Mucosa of descending colon (tissue), 3 donors: ENCODE data around the gene UBR2. TPM values are rescaled to one million over a fixed set of nuclear protein-coding genes. Genes with fewer than 3 reads are reported as not detected.

Experiments used
- ATAC-seq: fragments of 200-7000 bp; cut with Tn5 transposase; one replicate; pipeline ENCODE4 v1.9.1; 2020; ENCODE audit warnings: mild to moderate bottlenecking, moderate library complexity
- DNase-seq, 3 donors: peaks; one replicate each; pipeline ENCODE4 v3.0.0-alpha.2; 2020
- H3K36me3 ChIP-seq: fragments of 200-600 bp; one replicate; pipeline ENCODE4 v1.8.0; 2021; ENCODE audit warnings: low read depth, mild to moderate bottlenecking
- H3K4me1 ChIP-seq: fragments of 200-600 bp; one replicate; pipeline ENCODE4 v1.8.0; 2021; ENCODE audit warnings: low read depth, mild to moderate bottlenecking
- H3K4me3 ChIP-seq: fragments of 200-600 bp; one replicate; pipeline ENCODE4 v1.8.0; 2021; ENCODE audit warnings: mild to moderate bottlenecking
- H3K9me3 ChIP-seq: fragments of 200-600 bp; one replicate; pipeline ENCODE4 v1.8.0; 2021; ENCODE audit warnings: mild to moderate bottlenecking
- intact Hi-C, 2 donors: fragments of 100-400 bp; cut with DNase I in 1 of 2; cut with micrococcal nuclease in 1 of 2; formaldehyde crosslinking; loops; one replicate each; pipeline versions ENCODE4 v1.11.0 to v1.11.1; 2022; cut with DNase I, micrococcal nuclease
- total RNA-seq, 3 donors: library from RNA; stranded (reverse); fragmentation: NEBNext Ultra II Directional in 2 of 3; extraction: Animal tissue kit (Norgen Biotek cat#: 25700) in 2 of 3; gene quantifications; one replicate each; pipeline versions ENCODE4 v1.2.1 to v1.2.4, GENCODE V29; 2021 to 2023
- TF ChIP-seq, protein P1 (sequence below): fragments of 200-600 bp; IDR thresholded peaks from one replicate; pipeline ENCODE4 v1.8.0; 2022; ENCODE audit warnings: antibody characterized with exemption, mild to moderate bottlenecking
- donor health status: DM: no; HTN: no; CAD: no; lungs with moderate emphysema.
- donor health status: DM: no; HTN: no; CAD: no.
- donor health status: DM: no; HTN: yes; CAD: no.

Gene UBR2
- total RNA-seq, 3 donors from 2014 or later = 41.2 to 53.1 (median 49.6) TPM

DNA sequence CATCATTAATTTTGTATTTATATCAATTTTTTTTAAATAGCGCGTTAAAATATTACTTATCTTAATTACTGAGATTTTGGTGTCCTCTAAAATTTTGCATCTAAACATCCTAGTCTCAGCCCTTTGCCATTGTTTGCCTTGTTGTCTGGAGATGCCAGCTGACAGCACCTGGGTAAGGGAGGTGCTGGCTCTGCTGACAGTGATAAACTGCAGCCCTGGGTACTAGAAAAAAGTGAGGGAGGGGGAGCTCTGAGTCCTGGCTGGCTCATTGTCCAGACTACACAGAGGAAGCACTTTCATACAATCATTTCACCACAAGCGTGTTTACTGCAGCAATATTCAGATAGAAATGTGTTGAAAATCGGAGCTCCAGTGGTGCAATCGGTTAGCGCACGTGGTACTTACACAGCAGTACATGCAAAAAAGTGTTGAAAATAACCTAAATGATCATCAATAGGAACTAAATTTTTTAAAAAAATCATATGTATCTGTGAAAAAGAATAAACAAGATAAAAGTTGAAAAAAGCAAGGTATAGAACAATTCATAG, 18.5 kb upstream of the UBR2 start:
- Histone ChIP-seq H3K9me3 (no peaks in the 10 kb centered on the region), H3K4me1 (peaks cover 8% of the 10 kb centered on the region), H3K4me3 (no peak overlapping the region), H3K36me3 (no peaks in the 10 kb centered on the region)
- DNase-seq (no peak), ATAC-seq (no peak)
- TF ChIP-seq, protein P1, sequence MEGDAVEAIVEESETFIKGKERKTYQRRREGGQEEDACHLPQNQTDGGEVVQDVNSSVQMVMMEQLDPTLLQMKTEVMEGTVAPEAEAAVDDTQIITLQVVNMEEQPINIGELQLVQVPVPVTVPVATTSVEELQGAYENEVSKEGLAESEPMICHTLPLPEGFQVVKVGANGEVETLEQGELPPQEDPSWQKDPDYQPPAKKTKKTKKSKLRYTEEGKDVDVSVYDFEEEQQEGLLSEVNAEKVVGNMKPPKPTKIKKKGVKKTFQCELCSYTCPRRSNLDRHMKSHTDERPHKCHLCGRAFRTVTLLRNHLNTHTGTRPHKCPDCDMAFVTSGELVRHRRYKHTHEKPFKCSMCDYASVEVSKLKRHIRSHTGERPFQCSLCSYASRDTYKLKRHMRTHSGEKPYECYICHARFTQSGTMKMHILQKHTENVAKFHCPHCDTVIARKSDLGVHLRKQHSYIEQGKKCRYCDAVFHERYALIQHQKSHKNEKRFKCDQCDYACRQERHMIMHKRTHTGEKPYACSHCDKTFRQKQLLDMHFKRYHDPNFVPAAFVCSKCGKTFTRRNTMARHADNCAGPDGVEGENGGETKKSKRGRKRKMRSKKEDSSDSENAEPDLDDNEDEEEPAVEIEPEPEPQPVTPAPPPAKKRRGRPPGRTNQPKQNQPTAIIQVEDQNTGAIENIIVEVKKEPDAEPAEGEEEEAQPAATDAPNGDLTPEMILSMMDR = no peak
- intact Hi-C loops = loop anchor here in 1 of 2 donors (10.0 kb wide), 1 partner anchor 290 kb away; no protein-coding TSS in a partner anchor

DNA sequence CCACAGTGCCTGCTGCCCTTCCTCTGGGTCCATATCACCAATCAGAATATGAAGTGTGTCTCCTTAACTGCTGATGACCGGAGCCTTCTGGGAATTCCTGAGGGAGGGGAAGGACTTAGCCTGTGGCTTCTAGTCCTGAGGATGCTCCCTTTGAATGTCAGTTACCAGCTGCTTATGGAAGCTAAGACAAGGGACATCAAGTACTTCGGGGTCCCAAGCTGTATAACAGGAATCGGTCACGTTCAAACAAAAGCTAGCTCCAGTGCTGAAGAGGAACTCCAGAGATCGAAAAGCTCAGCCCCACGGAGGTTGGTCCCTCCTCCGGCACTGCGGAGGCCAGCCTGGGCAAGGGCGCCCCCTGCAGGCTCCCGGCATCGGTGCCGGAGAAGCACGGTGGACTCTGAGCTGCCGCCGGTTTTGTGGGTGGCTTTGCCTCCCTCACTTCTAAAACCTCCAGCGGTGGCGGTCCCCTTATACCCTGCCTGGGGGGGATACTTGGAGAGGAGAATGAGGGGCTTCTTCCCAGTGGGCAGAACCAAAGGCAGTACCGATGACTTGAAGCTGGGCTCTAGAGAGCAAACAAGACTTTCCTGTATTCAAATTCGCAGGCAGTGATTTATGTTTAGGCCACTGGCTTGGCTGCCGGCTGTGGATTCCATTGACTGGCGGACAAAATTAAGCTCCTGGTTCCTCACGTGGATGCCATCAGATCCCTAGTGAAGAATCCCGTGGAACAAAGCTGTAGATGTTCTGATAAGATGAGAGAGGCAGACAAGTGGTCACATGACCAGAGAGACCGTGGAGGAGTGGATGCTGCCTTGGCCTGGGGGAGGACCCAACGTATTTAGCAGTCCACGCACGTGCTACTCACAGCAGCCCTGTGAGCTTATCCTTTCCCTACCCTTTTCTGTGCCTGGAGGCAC, 16.2 kb upstream of the UBR2 start:
- H3K4me3 ChIP-seq = no peak overlapping the region
- DNase-seq (peak; percentile 86 to 92 (median 90)), ATAC-seq (peak; percentile 100)
- no peaks in the 10 kb centered on the region for H3K36me3 ChIP-seq
- H3K9me3 ChIP-seq = no peaks in the 10 kb centered on the region
- peaks cover 8% of the 10 kb centered on the region for H3K4me1 ChIP-seq
- TF ChIP-seq, protein P1 = peak; percentile 95
- intact Hi-C loops = loop anchor here in 1 of 2 donors (10.0 kb wide), 1 partner anchor 293 kb away; no protein-coding TSS in a partner anchor

DNA sequence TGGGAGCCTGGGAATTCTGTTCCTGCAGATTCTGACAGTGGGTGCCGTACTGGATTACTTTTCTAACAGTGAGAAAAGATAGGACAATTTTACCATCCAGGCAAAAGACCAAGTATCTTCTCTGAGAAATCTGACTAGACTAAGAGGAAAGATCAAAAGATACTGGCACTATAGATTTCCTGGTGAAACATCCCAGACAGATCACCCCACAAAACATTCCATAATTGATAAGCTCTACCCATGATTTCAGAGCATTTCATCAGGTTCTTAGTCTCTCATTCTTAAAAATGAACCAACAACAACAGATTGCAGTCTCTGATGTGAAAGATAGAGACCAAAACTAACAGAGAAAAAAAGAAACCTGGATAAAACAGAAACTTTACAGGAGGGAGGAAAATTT, 13.6 kb upstream of the UBR2 start:
- DNase-seq (no peak), ATAC-seq (no peak)
- intact Hi-C loops = no loop called here
- TF ChIP-seq, protein P1 = no peak
- Histone ChIP-seq H3K4me3 (no peak overlapping the region), H3K36me3 (no peaks in the 10 kb centered on the region), H3K4me1 (peaks cover 10% of the 10 kb centered on the region), H3K9me3 (no peaks in the 10 kb centered on the region)

DNA sequence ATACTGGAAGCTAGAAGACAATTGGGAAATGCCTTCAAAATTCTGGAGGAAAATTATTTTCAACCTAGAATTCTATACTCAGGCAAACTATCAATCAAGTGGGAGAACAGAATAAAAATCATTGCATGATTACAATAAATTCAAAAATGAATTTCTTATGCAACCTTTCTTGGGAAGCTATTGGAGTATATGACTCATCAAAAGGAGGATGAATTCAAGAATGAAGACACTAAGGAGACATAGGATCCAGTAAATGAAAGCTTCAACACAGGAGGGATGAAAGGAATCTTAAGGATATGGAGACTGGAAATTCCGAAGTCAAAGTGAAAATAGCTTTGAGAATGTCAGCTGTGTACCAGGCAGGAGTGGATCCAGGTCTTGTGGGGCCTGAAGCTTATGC, 12.6 kb upstream of the UBR2 start:
- ATAC-seq (no peak), DNase-seq (no peak)
- intact Hi-C loops = no loop called here
- H3K9me3 ChIP-seq = no peaks in the 10 kb centered on the region
- TF ChIP-seq, protein P1 = no peak
- H3K4me3 ChIP-seq = no peak overlapping the region
- H3K36me3 ChIP-seq = no peaks in the 10 kb centered on the region
- peaks cover 20% of the 10 kb centered on the region for H3K4me1 ChIP-seq

DNA sequence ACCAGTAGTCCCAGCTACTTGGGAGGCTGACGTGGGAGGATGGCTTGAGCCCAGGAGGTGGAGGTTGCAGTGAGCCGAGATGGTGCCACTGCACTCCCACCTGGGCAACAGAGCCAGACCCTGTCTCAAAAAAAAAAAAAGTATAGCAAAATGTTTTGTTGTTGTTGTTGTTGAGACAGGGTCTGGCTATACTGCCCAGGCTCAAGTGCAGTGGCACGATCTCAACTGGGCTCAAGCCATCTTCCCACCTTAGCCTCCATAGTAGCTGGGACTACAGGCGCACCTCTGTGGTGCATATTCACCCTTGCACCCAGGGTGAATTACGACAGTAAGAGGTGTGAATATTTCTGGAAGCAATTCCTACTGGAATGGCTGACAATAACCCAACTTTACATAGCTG, 11.4 kb upstream of the UBR2 start:
- Histone ChIP-seq H3K36me3 (no peaks in the 10 kb centered on the region), H3K4me3 (no peak overlapping the region), H3K4me1 (peaks cover 29% of the 10 kb centered on the region), H3K9me3 (no peaks in the 10 kb centered on the region)
- TF ChIP-seq, protein P1 = no peak
- intact Hi-C loops = no loop called here
- DNase-seq (no peak), ATAC-seq (no peak)
